GM19035 (cell line): Measurements from ENCODE around the gene RAP1GDS1.

Source experiments
- ATAC-seq: cut with Tn5 transposase; IDR thresholded peaks from one replicate; pipeline ENCODE4 v1.9.1; 2021; ENCODE audit not compliant: unreplicated experiment

Gene RAP1GDS1

GRCh38 chr4:98260579-98261404 is at the start of gene RAP1GDS1:
TSS of gene RAP1GDS1 (plus strand) at chr4:98261384. CDS start at chr4:98261566, 182 bp downstream.
- ATAC-seq: peak; percentile 84

GRCh38 chr4:98222306-98222705 is 38.9 kb upstream of the RAP1GDS1 start:
- ATAC-seq: no peak

GRCh38 chr4:98226396-98226795 is 34.8 kb upstream of the RAP1GDS1 start:
- ATAC-seq: no peak

- no peak for ATAC-seq
Measured at GRCh38 chr4:98230961-98231360, 30.2 kb upstream of the RAP1GDS1 start.

- ATAC-seq: no peak
Measured at GRCh38 chr4:98232202-98232601, 29.0 kb upstream of the RAP1GDS1 start.

- ATAC-seq: no peak
Measured at GRCh38 chr4:98237204-98237603, 24.0 kb upstream of the RAP1GDS1 start.

- no peak for ATAC-seq
Measured at GRCh38 chr4:98242063-98242462, 19.1 kb upstream of the RAP1GDS1 start.

GRCh38 chr4:98242538-98242937 is 18.6 kb upstream of the RAP1GDS1 start:
- no peak for ATAC-seq

GRCh38 chr4:98245226-98245625 is 16.0 kb upstream of the RAP1GDS1 start:
- no peak for ATAC-seq

- ATAC-seq: no peak
Measured at GRCh38 chr4:98248934-98249333, 12.2 kb upstream of the RAP1GDS1 start.

- ATAC-seq: no peak
Measured at GRCh38 chr4:98249831-98250230, 11.4 kb upstream of the RAP1GDS1 start.

- ATAC-seq: no peak
Measured at GRCh38 chr4:98253499-98253898, 7.7 kb upstream of the RAP1GDS1 start.

GRCh38 chr4:98260047-98260578 is 1.1 kb upstream of the RAP1GDS1 start:
- ATAC-seq: peak; percentile 6

- peak; percentile 12 for ATAC-seq
Measured at GRCh38 chr4:98261405-98262291, 464 bp downstream of the RAP1GDS1 start.

- no peak for ATAC-seq
Measured at GRCh38 chr4:98262431-98262830, 1.2 kb downstream of the RAP1GDS1 start.

- no peak for ATAC-seq
Measured at GRCh38 chr4:98267498-98267897, 6.3 kb downstream of the RAP1GDS1 start.

- ATAC-seq: no peak
Measured at GRCh38 chr4:98275145-98275544, 14.0 kb downstream of the RAP1GDS1 start.

- ATAC-seq: no peak
Measured at GRCh38 chr4:98283219-98284189, 22.3 kb downstream of the RAP1GDS1 start.

- no peak for ATAC-seq
Measured at GRCh38 chr4:98284640-98285046, 23.5 kb downstream of the RAP1GDS1 start.

- ATAC-seq: no peak
Measured at GRCh38 chr4:98285676-98286075, 24.5 kb downstream of the RAP1GDS1 start.
